ENCODE results near the gene NEK1. TPM values are rescaled to one million over a fixed set of nuclear protein-coding genes. Genes with fewer than 3 reads are reported as not detected.
"Not testable (repeated sequence)": the region's sequence is repeated elsewhere in the genome, so short reads cannot be mapped to it uniquely, and the experiment has no call there.

Gene NEK1
- total RNA-seq, 1 donor from 2014 or later: 11.0 TPM

GRCh38 chr4:169557061-169557636, 55.2 kb downstream of the NEK1 start:
- intact Hi-C loops (cut with DNase I): no loop called here
- Histone ChIP-seq H3K27me3 (no peaks in the 10 kb centered on the region), H3K4me1 (no peaks in the 10 kb centered on the region), H3K36me3 (peaks cover 20 to 55% of the 10 kb centered on the region in 2 donors), H3K4me3 (no peak overlapping the region), H3K27ac (no peak overlapping the region), H3K9me3 (peaks cover 0 to 10% of the 10 kb centered on the region in 2 donors)
- TF ChIP-seq, protein P1, sequence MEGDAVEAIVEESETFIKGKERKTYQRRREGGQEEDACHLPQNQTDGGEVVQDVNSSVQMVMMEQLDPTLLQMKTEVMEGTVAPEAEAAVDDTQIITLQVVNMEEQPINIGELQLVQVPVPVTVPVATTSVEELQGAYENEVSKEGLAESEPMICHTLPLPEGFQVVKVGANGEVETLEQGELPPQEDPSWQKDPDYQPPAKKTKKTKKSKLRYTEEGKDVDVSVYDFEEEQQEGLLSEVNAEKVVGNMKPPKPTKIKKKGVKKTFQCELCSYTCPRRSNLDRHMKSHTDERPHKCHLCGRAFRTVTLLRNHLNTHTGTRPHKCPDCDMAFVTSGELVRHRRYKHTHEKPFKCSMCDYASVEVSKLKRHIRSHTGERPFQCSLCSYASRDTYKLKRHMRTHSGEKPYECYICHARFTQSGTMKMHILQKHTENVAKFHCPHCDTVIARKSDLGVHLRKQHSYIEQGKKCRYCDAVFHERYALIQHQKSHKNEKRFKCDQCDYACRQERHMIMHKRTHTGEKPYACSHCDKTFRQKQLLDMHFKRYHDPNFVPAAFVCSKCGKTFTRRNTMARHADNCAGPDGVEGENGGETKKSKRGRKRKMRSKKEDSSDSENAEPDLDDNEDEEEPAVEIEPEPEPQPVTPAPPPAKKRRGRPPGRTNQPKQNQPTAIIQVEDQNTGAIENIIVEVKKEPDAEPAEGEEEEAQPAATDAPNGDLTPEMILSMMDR (IDR thresholded peaks at IDR 0.05): no peak
- no peak for DNase-seq (ENCODE audit: low spot score in 2 of 2)

- DNase-seq (ENCODE audit: low spot score in 2 of 2); H3K4me1 ChIP-seq; H3K4me3 ChIP-seq; intact Hi-C loops (cut with DNase I); H3K27me3 ChIP-seq; H3K27ac ChIP-seq: not testable (repeated sequence)
- Histone ChIP-seq H3K9me3 (peaks cover 4 to 48% of the 10 kb centered on the region in 2 donors), H3K36me3 (peaks cover 11 to 31% of the 10 kb centered on the region in 2 donors)
These were observed 65.8 kb downstream of the NEK1 start for GRCh38 chr4:169546548-169546947.

DNA sequence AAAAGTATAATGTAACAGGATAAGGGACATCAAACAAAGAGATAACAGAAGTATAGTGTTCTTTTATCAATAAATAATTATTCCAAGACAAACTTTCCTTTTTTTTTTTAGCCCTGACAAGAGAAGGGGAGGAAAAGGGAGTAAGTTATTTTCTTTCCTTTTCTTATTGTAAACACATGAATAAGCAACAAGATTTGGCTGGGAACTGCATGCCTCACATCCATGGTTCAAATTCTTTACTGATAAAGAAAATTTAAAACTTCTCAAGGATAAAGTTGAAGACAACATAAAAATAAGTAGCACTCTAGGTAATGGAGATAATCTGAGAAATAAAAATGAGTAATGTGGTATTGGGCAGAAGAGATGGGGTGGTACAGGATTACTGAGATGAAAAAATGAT, 71.6 kb downstream of the NEK1 start:
- DNase-seq (ENCODE audit: low spot score in 2 of 2): no peak
- Histone ChIP-seq H3K4me1 (no peaks in the 10 kb centered on the region), H3K36me3 (peaks cover 3 to 13% of the 10 kb centered on the region in 2 donors), H3K9me3 (peaks cover 4 to 24% of the 10 kb centered on the region in 2 donors), H3K27me3 (no peaks in the 10 kb centered on the region), H3K27ac (no peak overlapping the region), H3K4me3 (no peak overlapping the region)
- intact Hi-C loops (cut with DNase I): no loop called here
- TF ChIP-seq, protein P1 (IDR thresholded peaks at IDR 0.05): no peak

GRCh38 chr4:169530048-169530447, 82.3 kb downstream of the NEK1 start:
- intact Hi-C loops (cut with DNase I): no loop called here
- no peak for DNase-seq (ENCODE audit: low spot score in 2 of 2)

DNA sequence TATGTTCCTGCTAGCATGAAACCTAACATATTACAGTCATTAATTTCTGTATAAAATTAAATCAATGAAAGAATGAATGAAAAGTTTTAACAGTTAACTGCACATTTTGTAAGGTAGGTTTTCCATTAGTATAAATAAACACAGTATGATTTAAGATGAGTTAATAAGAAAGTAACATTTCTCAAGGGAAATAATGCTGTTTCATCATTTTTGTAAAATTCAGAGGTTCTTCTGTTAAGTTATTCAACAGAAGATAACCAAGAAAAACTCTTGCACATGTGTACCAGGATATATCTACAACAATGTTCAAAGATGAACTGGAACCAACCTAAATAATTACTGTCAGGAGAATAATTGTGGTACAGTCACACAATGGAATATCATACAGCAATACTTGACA, 88.6 kb downstream of the NEK1 start:
- Histone ChIP-seq H3K4me1 (no peaks in the 10 kb centered on the region), H3K4me3 (no peak overlapping the region), H3K9me3 (no peaks in the 10 kb centered on the region), H3K27ac (no peak overlapping the region), H3K27me3 (no peaks in the 10 kb centered on the region), H3K36me3 (peaks cover 4 to 43% of the 10 kb centered on the region in 2 donors)
- DNase-seq (ENCODE audit: low spot score in 2 of 2): no peak
- intact Hi-C loops (cut with DNase I): no loop called here
- TF ChIP-seq, protein P1 (IDR thresholded peaks at IDR 0.05): no peak

More at GRCh38 chr4:169530048-169530447, 82.3 kb downstream of the NEK1 start:
- Histone ChIP-seq H3K36me3 (peaks cover 21 to 70% of the 10 kb centered on the region in 2 donors), H3K4me1 (no peaks in the 10 kb centered on the region), H3K4me3 (no peak overlapping the region), H3K9me3 (no peaks in the 10 kb centered on the region), H3K27ac (no peak overlapping the region), H3K27me3 (no peaks in the 10 kb centered on the region)
- TF ChIP-seq, protein P1 (IDR thresholded peaks at IDR 0.05): no peak

DNA sequence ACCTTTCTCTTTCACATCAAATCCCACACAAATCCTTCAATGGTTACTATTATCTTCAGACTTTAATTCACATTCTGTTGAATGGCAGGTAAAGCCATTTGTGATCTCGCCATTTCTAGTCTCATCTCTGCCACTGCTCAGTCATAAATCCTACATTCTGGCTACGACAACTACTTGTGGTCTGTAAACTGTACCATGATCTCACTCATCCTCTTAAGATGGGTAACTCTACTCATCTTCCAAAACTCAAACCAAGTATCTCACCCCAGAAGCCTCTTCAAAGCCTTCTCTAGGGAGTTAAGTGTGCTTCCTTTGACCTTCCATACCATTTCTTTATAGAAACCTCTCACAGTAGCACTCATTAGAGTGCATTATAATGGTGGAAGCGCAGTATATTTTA, 101.8 kb downstream of the NEK1 start:
- TF ChIP-seq, protein P1 (IDR thresholded peaks at IDR 0.05): no peak
- Histone ChIP-seq H3K9me3 (peaks cover 0 to under 1% of the 10 kb centered on the region in 2 donors), H3K4me1 (no peaks in the 10 kb centered on the region), H3K36me3 (peaks cover 9 to 22% of the 10 kb centered on the region in 2 donors), H3K4me3 (no peak overlapping the region), H3K27me3 (no peaks in the 10 kb centered on the region), H3K27ac (no peak overlapping the region)
- intact Hi-C loops (cut with DNase I): no loop called here
- DNase-seq (ENCODE audit: low spot score in 2 of 2): no peak
